GM23338 (cell line): Measurements from ENCODE around the gene ENOX1. TPM values are rescaled to one million over a fixed set of nuclear protein-coding genes. Genes with fewer than 3 reads are reported as not detected.

Source experiments
- ATAC-seq: fragments of 200-7000 bp; cut with Tn5 transposase; 3 replicates; pipeline ENCODE4 v1.9.1; 2020
- DNase-seq: peaks from one replicate; pipeline ENCODE4 v3.0.0-alpha.2; 2015; ENCODE audit warnings: low spot score
- H2AFZ ChIP-seq: fragments of 200-600 bp; sonication (generic); 2 replicates; pipeline ENCODE4 v1.8.0; 2016; ENCODE audit warnings: antibody characterized with exemption, mild to moderate bottlenecking, moderate library complexity
- H3F3A ChIP-seq: fragments of 200-600 bp; sonication (generic); replicated peaks from 2 replicates; pipeline ENCODE4 v1.8.0; 2017; ENCODE audit warnings: antibody characterized with exemption, mixed run types, low read depth
- H3K27ac ChIP-seq: fragments of 200-600 bp; sonication (generic); 2 replicates; pipeline ENCODE4 v1.6.1; 2016; ENCODE audit warnings: low read depth
- H3K27me3 ChIP-seq: fragments of 200-600 bp; sonication (generic); 2 replicates; pipeline ENCODE4 v1.8.0; 2016; ENCODE audit warnings: mild to moderate bottlenecking, mixed run types, moderate library complexity; ENCODE audit not compliant: insufficient read depth
- H3K36me3 ChIP-seq: fragments of 200-600 bp; sonication (generic); 2 replicates; pipeline ENCODE4 v1.8.0; 2016; ENCODE audit warnings: mild to moderate bottlenecking; ENCODE audit not compliant: insufficient read depth
- H3K4me1 ChIP-seq: fragments of 200-600 bp; sonication (generic); 2 replicates; pipeline ENCODE4 v1.8.0; 2016; ENCODE audit warnings: mild to moderate bottlenecking, moderate library complexity; ENCODE audit not compliant: insufficient read depth
- H3K4me2 ChIP-seq: fragments of 200-600 bp; sonication (generic); 2 replicates; pipeline ENCODE4 v1.7.1; 2017; ENCODE audit warnings: mixed run types
- H3K4me3 ChIP-seq: fragments of 200-600 bp; sonication (generic); 2 replicates; pipeline ENCODE4 v1.6.1; 2016; ENCODE audit warnings: mixed run types
- H3K79me2 ChIP-seq: fragments of 200-600 bp; sonication (generic); replicated peaks from 2 replicates; pipeline ENCODE4 v1.8.0; 2017; ENCODE audit warnings: mild to moderate bottlenecking; ENCODE audit not compliant: insufficient read depth
- H3K9me2 ChIP-seq: fragments of 200-600 bp; sonication (generic); 2 replicates; pipeline ENCODE4 v1.8.0; 2017; ENCODE audit not compliant: insufficient read depth
- H4K20me1 ChIP-seq: fragments of 200-600 bp; sonication (generic); replicated peaks from 2 replicates; pipeline ENCODE4 v1.8.0; 2017; ENCODE audit warnings: mild to moderate bottlenecking; ENCODE audit not compliant: insufficient read depth
- H3K27ac Mint-ChIP-seq: 2 replicates; pipeline ENCODE4 v1.8.0; 2020; ENCODE audit warnings: inconsistent platforms, mild to moderate bottlenecking, moderate library complexity, mixed read lengths
- H3K27me3 Mint-ChIP-seq: 3 replicates; pipeline ENCODE4 v1.8.0; 2022; ENCODE audit warnings: low read depth, mild to moderate bottlenecking, moderate library complexity, mixed read lengths, inconsistent platforms; ENCODE audit not compliant: insufficient read depth, poor library complexity
- H3K36me3 Mint-ChIP-seq: 3 replicates; pipeline ENCODE4 v1.8.0; 2021; ENCODE audit warnings: low read depth, mild to moderate bottlenecking, inconsistent platforms, moderate library complexity, mixed read lengths
- H3K4me1 Mint-ChIP-seq: 3 replicates; pipeline ENCODE4 v1.8.0; 2020; ENCODE audit warnings: mild to moderate bottlenecking, inconsistent platforms, mixed read lengths
- H3K4me3 Mint-ChIP-seq: 3 replicates; pipeline ENCODE4 v1.8.0; 2021; ENCODE audit warnings: moderate library complexity, mild to moderate bottlenecking, inconsistent platforms, mixed read lengths
- H3K9me3 Mint-ChIP-seq: 3 replicates; pipeline ENCODE4 v1.8.0; 2020; ENCODE audit warnings: moderate library complexity, mild to moderate bottlenecking, inconsistent platforms, mixed read lengths
- CREB1 ChIP-seq: fragments of 250-450 bp; sonication (Bioruptor Pico); IDR thresholded peaks from 2 replicates; pipeline ENCODE4 v1.5.0; 2020; ENCODE audit warnings: low read depth, mild to moderate bottlenecking, moderate library complexity
- CTCF ChIP-seq, 2 experiments: fragments of 200-600 bp in 1 of 2; sonication (generic) in 1 of 2; conservative IDR thresholded peaks; 2 replicates each; pipeline versions ENCODE4 v1.5.1 to v1.6.1; 2016 to 2017; ENCODE audit warnings: antibody characterized with exemption in 2 of 2, low read depth in 2 of 2, mild to moderate bottlenecking in 2 of 2, moderate library complexity in 1 of 2
- ETS1 ChIP-seq: IDR thresholded peaks from 2 replicates; pipeline ENCODE4 v1.6.1; 2016; ENCODE audit warnings: antibody characterized with exemption
- EZH2phosphoT487 ChIP-seq: fragments of 200-600 bp; sonication (generic); IDR thresholded peaks from one replicate; pipeline ENCODE4 v1.8.1; 2018; ENCODE audit warnings: antibody characterized with exemption; ENCODE audit not compliant: unreplicated experiment
- NANOG ChIP-seq: IDR thresholded peaks from 2 replicates; pipeline ENCODE4 v1.6.1; 2016; ENCODE audit warnings: antibody characterized with exemption, borderline replicate concordance
- POLR2AphosphoS5 ChIP-seq: IDR thresholded peaks from 2 replicates; pipeline ENCODE4 v1.6.1; 2016; ENCODE audit warnings: antibody characterized with exemption, low read depth
- REST ChIP-seq: IDR thresholded peaks from one replicate; pipeline ENCODE4 v1.6.1; 2018; ENCODE audit warnings: antibody characterized with exemption; ENCODE audit not compliant: unreplicated experiment
- ZNF114 ChIP-seq: fragments of 250-450 bp; sonication (Bioruptor Pico); IDR thresholded peaks from 2 replicates; pipeline ENCODE4 v1.5.0; 2020; ENCODE audit warnings: mild to moderate bottlenecking, moderate library complexity
- ZNF462 ChIP-seq: fragments of 250-450 bp; sonication (Bioruptor Pico); IDR thresholded peaks from 2 replicates; pipeline ENCODE4 v1.5.0; 2020; ENCODE audit warnings: mild to moderate bottlenecking, moderate library complexity
- polyA plus RNA-seq: library from polyadenylated mRNA; unstranded; fragments of >200 nt; fragmentation: Nextera tagmentation; extraction: Ambion mirVana; gene quantifications from 2 replicates; pipeline ENCODE4 v1.2.1, GENCODE V29; 2016
- total RNA-seq: library from RNA; depleted of rRNA; stranded (reverse); fragments of >200 nt; shearing (Covaris generic); gene quantifications from 2 replicates; pipeline ENCODE4 v1.2.3, GENCODE V29; 2014

Gene ENOX1
- total and polyA plus RNA-seq, 2 experiments from 2014 or later: 0.66 to 0.81 TPM

GRCh38 chr13:43482641-43483040 is 304.1 kb downstream of the ENOX1 start (continued):
- TF ChIP-seq POLR2AphosphoS5 (no peak), REST (no peak), CTCF (conservative IDR thresholded peaks at IDR 0.05; ENCODE audit: low read depth in 2 of 2) (no peak)

- H3K27ac Mint-ChIP-seq: no peak overlapping the region
- no peaks in the 10 kb centered on the region for H3K27me3 Mint-ChIP-seq
- H3K4me1 Mint-ChIP-seq: no peaks in the 10 kb centered on the region; the same call in 1 of the 3 replicates
- H3K27me3 ChIP-seq: no peaks in the 10 kb centered on the region
- no peaks in the 10 kb centered on the region for H3K9me2 ChIP-seq
- H3K4me1 ChIP-seq: no peaks in the 10 kb centered on the region
- no peak overlapping the region for H3K27ac ChIP-seq
- H3K36me3 Mint-ChIP-seq: no peaks in the 10 kb centered on the region
- H3F3A ChIP-seq: no peaks in the 10 kb centered on the region
- no peaks in the 10 kb centered on the region for H3K36me3 ChIP-seq
- no peak overlapping the region for H3K4me3 ChIP-seq
- no peak for DNase-seq
- no peaks in the 10 kb centered on the region for H3K79me2 ChIP-seq
- no peaks in the 10 kb centered on the region for H4K20me1 ChIP-seq
- no peak overlapping the region for H2AFZ ChIP-seq
- no peak overlapping the region for H3K4me2 ChIP-seq
- H3K4me3 Mint-ChIP-seq: no peak overlapping the region
- H3K9me3 Mint-ChIP-seq: no peaks in the 10 kb centered on the region
- ATAC-seq: no peak
- TF ChIP-seq REST (no peak), EZH2phosphoT487 (no peak), ZNF114 (no peak), NANOG (no peak), CREB1 (CRISPR knock-in tag) (no peak), ZNF462 (no peak), ETS1 (no peak)
Observed at GRCh38 chr13:43482026-43482425, 304.7 kb downstream of the ENOX1 start.
